Measurements from ENCODE around the gene SLAMF9.

Gene SLAMF9

GRCh38 chr1:159935719-159936272 lies 18.2 kb downstream of the SLAMF9 start:
- no peak overlapping the region for H3K9ac ChIP-seq (ENCODE audit: low read depth in 1 of 2, low read length in 2 of 2)
- no peak overlapping the region for H3K27ac ChIP-seq (ENCODE audit: low read depth, low read length)
- H3K4me3 ChIP-seq (ENCODE audit: low read depth in 1 of 2, low read length in 2 of 2), result peak overlapping the region; percentile 18 to 26

GRCh38 chr1:159935305-159935704 lies 18.7 kb downstream of the SLAMF9 start:
- no peak overlapping the region for H3K27ac ChIP-seq (ENCODE audit: low read depth, low read length)
- no peak overlapping the region for H3K4me3 ChIP-seq (ENCODE audit: low read depth in 1 of 2, low read length in 2 of 2)
- no peaks in the 10 kb centered on the region for H3K9me3 ChIP-seq (ENCODE audit: control insufficient read depth in 1 of 2, low read length in 2 of 2)
- peaks cover 0 to 3% of the 10 kb centered on the region in 2 donors for H3K27me3 ChIP-seq (ENCODE audit: control insufficient read depth in 1 of 2, insufficient read depth in 2 of 2, low read length in 2 of 2)
- H3K36me3 ChIP-seq (ENCODE audit: control insufficient read depth in 1 of 2, insufficient read depth in 2 of 2, low read length in 2 of 2), result no peaks in the 10 kb centered on the region
- H3K9ac ChIP-seq (ENCODE audit: low read depth in 1 of 2, low read length in 2 of 2), result no peak overlapping the region
- peaks cover 43 to 45% of the 10 kb centered on the region in 2 donors for H3K4me1 ChIP-seq (ENCODE audit: control insufficient read depth in 1 of 2, insufficient read depth in 2 of 2, low read length in 2 of 2)

More at GRCh38 chr1:159935719-159936272, 18.2 kb downstream of the SLAMF9 start:
- Histone ChIP-seq H3K4me1 (ENCODE audit: control insufficient read depth in 1 of 2, insufficient read depth in 2 of 2, low read length in 2 of 2) (peaks cover 46 to 49% of the 10 kb centered on the region in 2 donors), H3K27me3 (ENCODE audit: control insufficient read depth in 1 of 2, insufficient read depth in 2 of 2, low read length in 2 of 2) (peaks cover 0 to 3% of the 10 kb centered on the region in 2 donors), H3K36me3 (ENCODE audit: control insufficient read depth in 1 of 2, insufficient read depth in 2 of 2, low read length in 2 of 2) (no peaks in the 10 kb centered on the region), H3K9me3 (ENCODE audit: control insufficient read depth in 1 of 2, low read length in 2 of 2) (no peaks in the 10 kb centered on the region)

- H3K27ac ChIP-seq (ENCODE audit: low read depth, low read length), result no peak overlapping the region
- H3K9ac ChIP-seq (ENCODE audit: low read depth in 1 of 2, low read length in 2 of 2), result no peak overlapping the region
- H3K27me3 ChIP-seq (ENCODE audit: control insufficient read depth in 1 of 2, insufficient read depth in 2 of 2, low read length in 2 of 2), result peaks cover 0 to 3% of the 10 kb centered on the region in 2 donors
- H3K9me3 ChIP-seq (ENCODE audit: control insufficient read depth in 1 of 2, low read length in 2 of 2), result no peaks in the 10 kb centered on the region
- H3K4me1 ChIP-seq (ENCODE audit: control insufficient read depth in 1 of 2, insufficient read depth in 2 of 2, low read length in 2 of 2), result peaks cover 34 to 36% of the 10 kb centered on the region in 2 donors
- no peak overlapping the region for H3K4me3 ChIP-seq (ENCODE audit: low read depth in 1 of 2, low read length in 2 of 2)
- no peaks in the 10 kb centered on the region for H3K36me3 ChIP-seq (ENCODE audit: control insufficient read depth in 1 of 2, insufficient read depth in 2 of 2, low read length in 2 of 2)
Measured at GRCh38 chr1:159934136-159935039, 19.6 kb downstream of the SLAMF9 start.

- H3K36me3 ChIP-seq (ENCODE audit: control insufficient read depth in 1 of 2, insufficient read depth in 2 of 2, low read length in 2 of 2), result no peaks in the 10 kb centered on the region
- no peak overlapping the region for H3K27ac ChIP-seq (ENCODE audit: low read depth, low read length)
Measured at GRCh38 chr1:159933347-159933746, 20.7 kb downstream of the SLAMF9 start.

GRCh38 chr1:159932296-159933285 lies 21.4 kb downstream of the SLAMF9 start:
- Histone ChIP-seq H3K9me3 (ENCODE audit: control insufficient read depth in 1 of 2, low read length in 2 of 2) (no peaks in the 10 kb centered on the region), H3K27ac (ENCODE audit: low read depth, low read length) (no peak overlapping the region), H3K27me3 (ENCODE audit: control insufficient read depth in 1 of 2, insufficient read depth in 2 of 2, low read length in 2 of 2) (peaks cover 0 to 3% of the 10 kb centered on the region in 2 donors), H3K9ac (ENCODE audit: low read depth in 1 of 2, low read length in 2 of 2) (no peak overlapping the region), H3K36me3 (ENCODE audit: control insufficient read depth in 1 of 2, insufficient read depth in 2 of 2, low read length in 2 of 2) (no peaks in the 10 kb centered on the region), H3K4me1 (ENCODE audit: control insufficient read depth in 1 of 2, insufficient read depth in 2 of 2, low read length in 2 of 2) (peaks cover 23 to 24% of the 10 kb centered on the region in 2 donors), H3K4me3 (ENCODE audit: low read depth in 1 of 2, low read length in 2 of 2) (no peak overlapping the region)

More at GRCh38 chr1:159933347-159933746, 20.7 kb downstream of the SLAMF9 start:
- Histone ChIP-seq H3K4me1 (ENCODE audit: control insufficient read depth in 1 of 2, insufficient read depth in 2 of 2, low read length in 2 of 2) (peaks cover 24 to 25% of the 10 kb centered on the region in 2 donors), H3K27me3 (ENCODE audit: control insufficient read depth in 1 of 2, insufficient read depth in 2 of 2, low read length in 2 of 2) (peaks cover 0 to 3% of the 10 kb centered on the region in 2 donors), H3K9ac (ENCODE audit: low read depth in 1 of 2, low read length in 2 of 2) (no peak overlapping the region), H3K9me3 (ENCODE audit: control insufficient read depth in 1 of 2, low read length in 2 of 2) (no peaks in the 10 kb centered on the region), H3K4me3 (ENCODE audit: low read depth in 1 of 2, low read length in 2 of 2) (no peak overlapping the region)

GRCh38 chr1:159931795-159932173 lies 22.3 kb downstream of the SLAMF9 start:
- Histone ChIP-seq H3K9ac (ENCODE audit: low read depth in 1 of 2, low read length in 2 of 2) (no peak overlapping the region), H3K4me3 (ENCODE audit: low read depth in 1 of 2, low read length in 2 of 2) (no peak overlapping the region), H3K27ac (ENCODE audit: low read depth, low read length) (no peak overlapping the region), H3K36me3 (ENCODE audit: control insufficient read depth in 1 of 2, insufficient read depth in 2 of 2, low read length in 2 of 2) (no peaks in the 10 kb centered on the region), H3K9me3 (ENCODE audit: control insufficient read depth in 1 of 2, low read length in 2 of 2) (no peaks in the 10 kb centered on the region), H3K27me3 (ENCODE audit: control insufficient read depth in 1 of 2, insufficient read depth in 2 of 2, low read length in 2 of 2) (peaks cover 0 to 3% of the 10 kb centered on the region in 2 donors), H3K4me1 (ENCODE audit: control insufficient read depth in 1 of 2, insufficient read depth in 2 of 2, low read length in 2 of 2) (peaks cover 20 to 21% of the 10 kb centered on the region in 2 donors)

- H3K36me3 ChIP-seq (ENCODE audit: control insufficient read depth in 1 of 2, insufficient read depth in 2 of 2, low read length in 2 of 2), result no peaks in the 10 kb centered on the region
- no peaks in the 10 kb centered on the region for H3K9me3 ChIP-seq (ENCODE audit: control insufficient read depth in 1 of 2, low read length in 2 of 2)
- peaks cover 0 to 3% of the 10 kb centered on the region in 2 donors for H3K27me3 ChIP-seq (ENCODE audit: control insufficient read depth in 1 of 2, insufficient read depth in 2 of 2, low read length in 2 of 2)
- no peak overlapping the region for H3K27ac ChIP-seq (ENCODE audit: low read depth, low read length)
- no peak overlapping the region for H3K4me3 ChIP-seq (ENCODE audit: low read depth in 1 of 2, low read length in 2 of 2)
- no peak overlapping the region for H3K9ac ChIP-seq (ENCODE audit: low read depth in 1 of 2, low read length in 2 of 2)
- H3K4me1 ChIP-seq (ENCODE audit: control insufficient read depth in 1 of 2, insufficient read depth in 2 of 2, low read length in 2 of 2), result peaks cover 17 to 19% of the 10 kb centered on the region in 2 donors
Measured at GRCh38 chr1:159931101-159931794, 22.8 kb downstream of the SLAMF9 start.

GRCh38 chr1:159930634-159931033 lies 23.4 kb downstream of the SLAMF9 start:
- H3K9me3 ChIP-seq (ENCODE audit: control insufficient read depth in 1 of 2, low read length in 2 of 2), result no peaks in the 10 kb centered on the region
- H3K27ac ChIP-seq (ENCODE audit: low read depth, low read length), result no peak overlapping the region
- H3K4me3 ChIP-seq (ENCODE audit: low read depth in 1 of 2, low read length in 2 of 2), result no peak overlapping the region
- H3K9ac ChIP-seq (ENCODE audit: low read depth in 1 of 2, low read length in 2 of 2), result no peak overlapping the region
- no peaks in the 10 kb centered on the region for H3K36me3 ChIP-seq (ENCODE audit: control insufficient read depth in 1 of 2, insufficient read depth in 2 of 2, low read length in 2 of 2)
- peaks cover 19 to 21% of the 10 kb centered on the region in 2 donors for H3K4me1 ChIP-seq (ENCODE audit: control insufficient read depth in 1 of 2, insufficient read depth in 2 of 2, low read length in 2 of 2)
- H3K27me3 ChIP-seq (ENCODE audit: control insufficient read depth in 1 of 2, insufficient read depth in 2 of 2, low read length in 2 of 2), result peaks cover 0 to 3% of the 10 kb centered on the region in 2 donors

- Histone ChIP-seq H3K4me3 (ENCODE audit: low read depth in 1 of 2, low read length in 2 of 2) (no peak overlapping the region), H3K36me3 (ENCODE audit: control insufficient read depth in 1 of 2, insufficient read depth in 2 of 2, low read length in 2 of 2) (no peaks in the 10 kb centered on the region), H3K4me1 (ENCODE audit: control insufficient read depth in 1 of 2, insufficient read depth in 2 of 2, low read length in 2 of 2) (peaks cover 19 to 23% of the 10 kb centered on the region in 2 donors), H3K9me3 (ENCODE audit: control insufficient read depth in 1 of 2, low read length in 2 of 2) (no peaks in the 10 kb centered on the region), H3K27ac (ENCODE audit: low read depth, low read length) (no peak overlapping the region), H3K27me3 (ENCODE audit: control insufficient read depth in 1 of 2, insufficient read depth in 2 of 2, low read length in 2 of 2) (peaks cover 0 to 3% of the 10 kb centered on the region in 2 donors), H3K9ac (ENCODE audit: low read depth in 1 of 2, low read length in 2 of 2) (no peak overlapping the region)
Measured at GRCh38 chr1:159930216-159930615, 23.8 kb downstream of the SLAMF9 start.
